GM18505 (cell line): Measurements from ENCODE around the gene IL22RA2.
"Not testable (repeated sequence)": the region's sequence is repeated elsewhere in the genome, so short reads cannot be mapped to it uniquely, and the experiment has no call there.

Experiments
- ATAC-seq: cut with Tn5 transposase; IDR thresholded peaks from one replicate; pipeline ENCODE4 v1.9.1; 2021; ENCODE audit not compliant: unreplicated experiment
- POLR2A ChIP-seq: IDR thresholded peaks from 4 replicates; pipeline ENCODE4 v1.6.1; 2011; ENCODE audit warnings: borderline replicate concordance; ENCODE audit not compliant: insufficient read depth, insufficient read length; ENCODE audit errors: extremely low read depth

Gene IL22RA2

DNA sequence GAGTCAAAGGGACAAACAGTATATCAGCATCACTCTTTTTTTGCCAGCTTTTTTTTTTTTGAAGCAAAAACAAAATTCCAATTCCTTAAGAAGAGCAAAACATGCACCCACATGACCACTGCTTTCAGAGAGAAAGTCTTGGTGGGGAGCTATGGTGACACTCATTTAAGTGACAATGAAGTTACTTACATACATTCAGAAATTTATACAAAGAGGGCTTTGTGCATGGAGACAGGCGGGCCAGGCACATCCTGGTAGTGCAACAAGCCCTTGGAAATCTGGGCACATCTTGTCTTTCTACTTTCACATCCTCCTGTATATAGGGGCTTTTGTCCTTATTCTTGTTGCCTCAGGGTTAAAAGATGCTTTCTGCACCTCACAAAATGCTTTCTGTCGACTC, 55.9 kb downstream of the IL22RA2 start:
- no peak for TF ChIP-seq POLR2A
- no peak for ATAC-seq

DNA sequence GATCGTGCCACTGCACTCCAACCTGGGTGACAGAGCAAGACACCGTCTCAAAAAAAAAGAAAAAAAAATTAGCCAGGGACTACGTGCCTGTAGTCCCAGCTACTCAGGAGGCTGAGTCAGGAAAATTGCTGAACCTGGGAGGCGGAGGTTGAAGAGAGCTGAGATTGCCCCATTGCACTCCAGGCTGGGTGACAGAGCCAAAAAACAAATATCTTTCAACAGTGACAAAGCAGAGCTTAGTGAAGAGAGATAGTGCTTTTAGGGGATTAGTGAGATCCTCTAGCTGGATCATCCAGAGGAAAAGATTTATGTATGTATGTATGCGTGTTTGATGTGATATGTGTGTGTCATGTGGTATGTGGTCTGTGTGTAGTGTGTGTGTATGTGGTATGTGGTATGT, 56.6 kb downstream of the IL22RA2 start:
- TF ChIP-seq POLR2A = no peak
- ATAC-seq = no peak

DNA sequence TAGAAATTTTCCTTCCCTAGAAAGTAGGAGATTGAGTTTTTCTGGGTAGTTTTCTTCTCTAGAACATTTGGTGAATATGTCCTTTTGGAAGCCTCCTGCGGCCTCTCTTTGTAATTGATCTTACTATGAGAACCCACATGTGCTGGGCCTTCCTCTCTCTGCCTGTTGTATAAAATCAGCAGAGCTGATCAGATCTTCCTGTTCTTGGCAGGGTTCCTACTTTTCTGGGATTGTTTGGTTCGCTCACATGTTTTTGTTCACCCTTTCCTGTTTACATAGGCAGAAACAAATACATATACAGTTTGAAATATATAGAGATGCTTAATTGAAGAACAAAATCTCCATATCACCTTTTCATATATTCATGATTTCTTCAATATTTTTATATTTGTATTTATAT, 57.8 kb downstream of the IL22RA2 start:
- ATAC-seq = no peak
- TF ChIP-seq POLR2A = no peak

DNA sequence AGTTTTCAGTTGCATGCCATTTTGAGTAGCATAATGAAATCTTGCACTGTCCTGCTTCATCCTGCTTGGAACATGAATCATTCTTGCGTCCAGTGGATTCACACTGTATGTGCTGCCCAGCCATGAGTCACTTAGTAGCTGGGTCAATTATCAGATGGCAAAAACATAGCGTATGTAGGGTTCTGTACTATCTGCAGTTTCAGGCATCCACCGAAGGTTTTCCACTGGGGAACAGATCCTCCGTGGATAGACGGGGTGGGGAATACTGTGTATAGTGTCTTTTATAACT, 61.4 kb downstream of the IL22RA2 start:
- ATAC-seq = no peak
- TF ChIP-seq POLR2A = no peak

DNA sequence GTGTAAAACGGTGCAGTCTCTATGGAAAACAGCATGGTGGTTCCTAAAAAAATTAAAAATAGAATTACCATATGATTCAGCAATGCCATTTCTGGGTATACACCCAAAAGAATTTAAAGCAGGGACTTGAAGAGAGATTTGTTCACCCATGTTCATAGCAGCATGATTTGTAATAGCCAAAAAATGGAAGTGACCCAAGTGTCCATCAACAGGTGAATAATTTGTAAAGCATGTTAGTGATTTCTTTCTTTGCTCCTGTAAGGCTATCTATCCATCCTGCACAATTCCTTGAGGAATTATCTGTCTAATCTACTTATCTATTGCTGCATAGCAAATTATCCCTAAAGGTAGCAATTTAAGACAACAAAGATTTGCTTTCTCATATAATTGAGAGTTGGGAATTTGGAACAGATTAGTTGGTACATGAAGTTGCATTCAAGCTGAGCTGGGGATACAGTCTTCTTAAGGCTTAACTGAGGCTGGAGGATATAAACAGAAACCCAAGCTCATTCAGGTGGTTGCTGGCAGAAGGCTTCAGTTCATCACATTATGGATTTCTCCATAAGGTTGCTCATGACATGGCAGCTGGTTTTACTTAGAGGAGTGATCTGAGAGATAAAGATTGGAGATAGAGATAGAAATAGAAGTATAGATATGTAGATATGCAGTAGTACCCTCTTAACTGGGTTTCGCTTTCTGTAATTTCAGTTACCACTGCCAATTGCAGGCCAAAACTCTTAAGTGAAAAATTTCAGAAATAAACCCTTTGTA, 62.0 kb downstream of the IL22RA2 start:
- no peak for TF ChIP-seq POLR2A
- no peak for ATAC-seq

DNA sequence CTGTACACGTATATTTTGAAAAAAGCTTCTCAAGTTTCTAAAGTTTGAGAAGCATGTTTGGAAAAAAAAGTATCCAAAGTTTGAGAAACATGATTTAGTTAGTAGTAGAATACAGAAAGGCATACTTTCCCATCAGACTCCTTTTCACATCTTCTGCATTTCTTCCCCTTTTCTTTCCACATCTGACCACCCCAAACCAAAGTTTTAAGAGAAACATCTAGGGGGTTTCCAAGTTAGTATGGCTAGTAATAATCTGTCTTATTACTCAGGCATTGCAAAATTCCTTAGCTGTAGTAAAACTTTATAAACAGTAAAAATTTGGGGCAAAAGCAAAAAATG, 65.7 kb downstream of the IL22RA2 start:
- no peak for TF ChIP-seq POLR2A
- ATAC-seq = no peak

DNA sequence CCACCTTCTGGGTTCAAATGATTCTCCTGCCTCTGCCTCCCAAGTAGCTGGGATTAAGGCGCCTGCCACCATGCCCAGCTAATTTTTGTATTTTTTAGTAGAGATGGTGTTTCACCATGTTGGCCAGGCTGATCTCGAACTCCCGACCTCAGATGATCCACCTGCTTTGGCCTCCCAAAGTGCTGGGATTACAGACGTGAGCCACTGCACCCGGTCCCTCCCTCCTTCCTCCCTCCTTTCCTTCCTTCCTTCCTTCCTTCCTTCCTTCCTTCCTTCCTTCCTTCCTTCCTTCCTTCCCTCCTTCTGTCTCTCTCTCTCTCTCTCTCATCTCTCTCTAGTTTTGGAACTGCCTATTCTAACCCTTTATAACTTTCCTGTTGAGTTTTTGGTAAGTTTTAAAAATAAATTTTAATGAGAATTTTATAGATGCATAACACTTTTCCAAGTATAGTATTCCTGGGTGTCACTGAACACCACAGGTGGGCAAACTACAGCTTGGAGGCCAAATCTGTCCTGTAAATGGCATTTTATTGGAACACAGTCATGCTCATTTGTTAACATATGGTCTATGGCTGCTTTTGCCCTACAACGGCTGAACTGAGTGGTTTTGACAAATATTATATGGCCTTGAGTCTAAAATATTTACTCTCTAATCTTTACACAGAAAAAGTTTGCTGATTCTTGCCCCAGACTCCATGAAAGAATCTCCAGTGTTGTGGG, 66.2 kb downstream of the IL22RA2 start:
- ATAC-seq = not testable (repeated sequence)

DNA sequence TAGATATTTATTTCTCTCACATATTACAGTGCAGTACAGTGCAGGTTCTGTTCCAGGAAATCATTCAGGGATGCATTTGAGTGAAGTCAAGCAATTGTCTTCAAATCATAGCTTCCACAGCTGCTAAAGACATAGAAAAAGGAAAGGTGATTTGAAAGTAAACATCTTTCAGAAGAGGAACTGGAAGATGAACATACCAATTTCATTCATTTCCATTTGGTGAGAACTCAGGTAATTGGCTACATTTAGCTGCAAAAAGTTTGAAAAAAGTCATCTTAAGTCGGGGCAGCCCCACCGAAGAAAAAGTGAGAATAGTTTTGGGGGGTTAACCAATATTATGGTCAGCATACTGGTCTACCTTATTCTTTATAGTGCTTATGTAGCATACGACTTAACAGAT, 67.3 kb downstream of the IL22RA2 start:
- TF ChIP-seq POLR2A = no peak
- no peak for ATAC-seq

DNA sequence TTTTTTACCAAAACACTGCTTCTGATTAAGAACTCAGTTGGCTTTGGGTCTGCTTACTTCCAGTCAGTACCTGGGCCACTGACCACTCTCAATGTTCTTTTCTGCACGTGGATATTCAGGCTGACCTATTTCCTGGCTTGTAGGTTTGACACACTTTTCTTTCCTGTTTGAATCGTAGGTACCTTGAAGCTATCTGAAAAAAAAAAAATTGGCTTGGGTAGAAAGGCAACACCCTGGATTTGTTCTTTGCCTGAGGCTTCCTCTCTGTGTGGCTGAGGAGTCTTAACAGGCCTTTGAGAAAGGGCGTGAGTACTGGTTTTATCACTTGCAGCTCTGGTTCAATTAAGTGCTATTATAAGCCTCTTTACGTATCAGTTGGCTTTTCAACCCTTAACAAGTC, 68.1 kb downstream of the IL22RA2 start:
- no peak for ATAC-seq
- no peak for TF ChIP-seq POLR2A

DNA sequence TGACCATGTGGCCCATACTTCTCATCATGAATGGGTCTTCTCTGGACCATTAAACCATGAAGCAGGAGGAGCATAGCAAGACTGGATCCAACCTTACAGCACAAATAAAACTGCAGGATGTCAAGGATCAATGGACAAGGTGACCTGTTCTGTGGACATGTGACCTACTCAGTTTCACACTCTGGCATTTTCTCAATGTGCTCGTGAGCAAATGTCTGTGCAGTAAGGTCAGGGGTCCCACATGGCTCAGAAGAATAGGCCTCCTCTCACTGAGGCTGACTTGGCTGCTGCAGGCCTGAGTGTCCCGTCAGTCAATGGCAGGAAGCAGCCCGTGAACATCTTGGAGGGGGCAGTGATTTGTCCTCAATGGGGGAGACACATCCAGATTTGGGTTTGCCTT, 68.5 kb downstream of the IL22RA2 start:
- TF ChIP-seq POLR2A = no peak
- ATAC-seq = no peak

DNA sequence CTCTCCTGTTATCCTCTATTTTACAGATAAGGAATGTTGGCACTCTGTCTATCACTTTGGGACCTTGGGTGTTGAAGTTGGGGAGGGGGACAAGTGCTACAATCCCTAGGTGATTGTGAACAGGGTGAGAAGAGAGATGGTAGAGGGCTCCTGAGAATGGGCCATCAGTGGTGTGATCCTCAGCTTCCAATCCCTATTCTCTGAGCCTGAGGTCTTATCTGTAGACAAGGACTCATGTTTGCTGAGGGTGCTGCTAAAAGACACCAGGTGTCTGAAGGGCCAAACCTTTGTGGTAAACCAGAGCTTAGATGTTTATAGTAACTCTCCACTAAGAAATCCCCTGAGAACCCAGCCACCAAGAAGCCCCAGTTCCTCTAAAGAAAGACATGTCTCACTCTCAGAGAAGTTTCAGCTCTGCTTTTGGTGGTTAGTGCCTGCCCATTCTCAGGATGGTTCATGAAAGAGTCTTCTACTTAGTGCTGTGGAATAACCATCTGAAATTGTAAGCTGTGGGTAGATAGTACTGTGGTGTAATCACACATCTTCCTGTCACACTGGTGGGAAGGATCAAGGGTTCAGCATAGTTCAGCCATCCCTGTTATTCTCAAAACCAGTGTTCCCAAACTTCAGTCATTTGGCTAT, 70.5 kb downstream of the IL22RA2 start:
- ATAC-seq = peak; percentile 84
- no peak for TF ChIP-seq POLR2A

DNA sequence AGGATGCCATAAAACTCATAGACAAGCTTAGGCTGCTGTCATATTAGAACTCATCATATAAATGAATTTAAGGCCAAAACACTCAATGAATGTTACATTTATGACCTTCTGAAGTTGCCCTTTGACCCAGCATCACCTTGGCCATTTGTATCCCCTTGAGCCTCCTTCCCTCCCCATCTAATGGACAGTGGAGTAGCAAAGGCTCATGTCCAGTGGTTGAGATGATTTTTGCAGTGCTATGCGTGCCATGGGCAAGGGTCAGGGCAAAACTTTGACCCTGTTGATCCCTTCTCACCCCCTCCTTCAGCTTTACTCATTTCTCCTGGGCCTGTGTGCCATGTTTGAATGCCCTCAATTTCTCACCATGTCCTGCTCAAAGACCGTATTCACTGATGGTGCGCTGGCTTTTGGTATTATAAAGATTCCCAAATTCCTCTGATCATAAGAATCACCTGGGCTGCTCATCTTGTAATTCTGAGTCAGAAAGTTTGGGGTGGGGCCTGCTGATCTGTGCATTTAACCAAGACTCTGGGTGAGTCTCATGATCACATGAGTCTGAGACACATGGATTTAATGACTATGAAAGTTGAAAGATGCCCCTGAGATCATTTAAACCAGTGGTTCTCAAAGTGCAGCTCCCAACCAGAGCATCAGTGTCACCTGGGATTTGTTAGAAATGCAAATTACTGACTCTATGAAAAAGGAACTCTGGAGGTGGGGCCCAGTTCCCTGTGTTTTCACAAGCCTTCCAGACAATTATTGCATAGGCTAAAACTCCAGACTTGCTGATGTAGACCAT, 71.2 kb downstream of the IL22RA2 start:
- no peak for TF ChIP-seq POLR2A
- ATAC-seq = peak; percentile 24

DNA sequence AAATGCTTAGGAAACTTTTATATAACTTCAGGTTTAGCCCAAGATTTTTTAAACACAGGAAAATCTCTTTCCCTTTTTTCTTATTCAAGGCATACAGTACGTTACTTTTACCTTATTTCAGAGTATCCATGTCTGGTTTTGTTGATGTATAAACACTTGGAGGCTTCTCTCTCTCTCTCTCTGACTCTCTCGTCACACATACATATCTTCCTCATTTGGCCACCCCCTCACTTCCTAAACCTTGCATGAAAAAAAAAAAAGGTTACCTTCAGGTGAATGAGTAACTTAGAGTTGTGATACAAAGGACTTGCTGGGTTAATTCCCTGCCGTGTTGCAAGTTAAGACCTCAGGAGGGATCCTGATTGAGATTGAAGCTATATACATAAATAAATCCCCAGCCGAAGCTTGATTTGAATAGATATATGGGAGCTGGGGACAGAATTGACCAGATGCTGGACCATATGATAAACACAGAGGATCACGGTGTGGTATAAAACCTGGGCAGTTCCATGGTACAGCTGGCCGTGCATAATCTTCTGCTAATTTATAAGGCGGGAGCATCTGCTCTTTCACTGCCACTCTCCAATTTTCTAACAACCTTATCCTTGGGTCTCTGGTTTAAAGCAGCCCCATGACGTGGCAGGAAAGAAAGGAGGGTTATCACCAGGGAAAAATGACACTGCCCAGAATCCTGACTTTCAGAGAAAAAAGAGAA, 73.6 kb downstream of the IL22RA2 start:
- no peak for ATAC-seq
- no peak for TF ChIP-seq POLR2A

DNA sequence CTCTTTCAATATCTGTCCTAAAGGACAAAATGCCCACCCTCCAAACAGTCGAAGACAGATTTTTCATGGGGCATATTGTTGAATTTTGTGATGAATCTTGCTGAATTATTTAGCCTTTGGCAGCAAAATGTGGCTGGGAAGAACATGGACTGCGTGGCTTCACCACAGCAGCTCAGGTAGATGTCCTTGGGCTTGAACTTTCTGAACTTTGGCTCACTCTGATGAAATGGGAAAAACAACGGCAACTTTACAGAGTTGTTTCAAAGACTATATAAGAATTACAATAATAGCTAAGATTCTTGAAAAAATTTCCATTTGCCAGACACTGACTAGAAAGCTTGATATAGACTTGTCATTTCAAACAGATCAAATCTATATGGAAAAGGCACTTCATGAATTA, 75.9 kb downstream of the IL22RA2 start:
- no peak for ATAC-seq
- no peak for TF ChIP-seq POLR2A

DNA sequence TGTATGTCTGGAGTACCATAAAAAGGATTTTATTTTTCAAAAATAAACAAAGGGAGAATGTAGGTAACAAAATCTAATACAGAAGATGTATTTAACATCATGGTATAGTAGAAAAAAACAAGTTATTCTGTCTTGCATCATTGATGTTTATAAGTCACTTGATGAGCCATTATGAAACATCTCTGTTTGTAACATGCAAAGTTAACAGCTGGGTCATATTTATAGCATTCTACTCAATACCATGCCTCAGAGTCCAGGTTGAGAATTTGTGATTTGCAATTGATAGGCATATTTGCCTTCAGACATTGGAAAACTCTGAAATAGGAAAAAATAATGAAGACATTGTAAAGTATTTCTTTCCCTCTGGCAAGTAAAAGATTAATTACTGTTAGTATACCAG, 76.4 kb downstream of the IL22RA2 start:
- no peak for ATAC-seq

More for the DNA sequence above, 76.4 kb downstream of the IL22RA2 start:
- TF ChIP-seq POLR2A = no peak
